HCT116 (cell line): ENCODE results near the gene GIMD1. TPM values are rescaled to one million over a fixed set of nuclear protein-coding genes. Genes with fewer than 3 reads are reported as not detected.
A peak's percentile ranks its signal among the peaks of the same experiment; 100 is the strongest.

ENCODE experiments used
- ATAC-seq: fragments of 200-7000 bp; cut with Tn5 transposase; 2 replicates; pipeline ENCODE4 v1.9.1; 2020; ENCODE audit warnings: mild to moderate bottlenecking, moderate library complexity
- BruUV-seq: library from RNA; stranded (reverse); fragments of 400-500 nt; replicated peaks from 2 replicates; lab custom pipeline; 2021; lab: Mats Ljungman, UMichigan
- CTCF ChIA-PET: fragments of 300-600 bp; sonication (Branson Sonifier 250); formaldehyde crosslinking; loops from one replicate; lab custom pipeline; 2021; ENCODE audit warnings: antibody characterized with exemption; lab: Charles Lee
- POLR2A ChIA-PET: fragments of 300-600, 350-600 bp; sonication (Branson Sonifier 250); formaldehyde crosslinking; loops from one replicate; lab custom pipeline; 2021; ENCODE audit warnings: antibody characterized with exemption; lab: Charles Lee
- RAD21 ChIA-PET, 2 experiments: fragments of 300-600 bp; sonication (Branson Sonifier 250); formaldehyde crosslinking; loops; one replicate each; lab custom pipeline; 2023; ENCODE audit warnings: low total read pairs in 2 of 2; ENCODE audit not compliant: uncharacterized antibody in 2 of 2, unreplicated experiment in 2 of 2, low non-redundant PET in 1 of 2; lab: Charles Lee
- DNase-seq: peaks from one replicate; pipeline ENCODE4 v3.0.0-alpha.2; 2010; ENCODE audit warnings: low read depth, low spot score
- H2AFZ ChIP-seq: fragments of 200-600 bp; shearing (Covaris generic), sonication (generic); 2 replicates; pipeline ENCODE4 v1.6.1; 2017; ENCODE audit warnings: low read depth, mixed run types, mixed read lengths, antibody characterized with exemption, low read length; ENCODE audit not compliant: poor library complexity, severe bottlenecking
- H3K27ac ChIP-seq: 2 replicates; pipeline ENCODE4 v1.5.1; 2012; ENCODE audit warnings: low read depth, low read length
- H3K27me3 ChIP-seq: fragments of 200-600 bp; sonication (generic); 2 replicates; pipeline ENCODE4 v1.6.1; 2016; ENCODE audit warnings: mixed run types, low read length, mixed read lengths; ENCODE audit not compliant: insufficient read depth
- H3K36me3 ChIP-seq, 2 experiments: fragments of 200-500 bp in 1 of 2; fragments of 200-600 bp in 1 of 2; sonication (Bioruptor generic) in 1 of 2; sonication (generic) in 1 of 2; 2 replicates each; pipeline versions ENCODE4 v1.5.1 to v1.6.1; 2014 to 2016; ENCODE audit warnings: low read length in 2 of 2, inconsistent platforms in 1 of 2, mixed read lengths in 1 of 2, mixed run types in 1 of 2; ENCODE audit not compliant: insufficient read depth in 2 of 2, control insufficient read depth in 1 of 2
- H3K4me1 ChIP-seq, 2 experiments: fragments of 200-600 bp in 1 of 2; sonication (generic) in 1 of 2; 2 replicates each; pipeline versions ENCODE4 v1.5.1 to v1.6.1; 2012 to 2017; ENCODE audit warnings: low read length in 2 of 2, inconsistent platforms in 1 of 2, mild to moderate bottlenecking in 1 of 2, mixed read lengths in 1 of 2, mixed run types in 1 of 2, moderate library complexity in 1 of 2; ENCODE audit not compliant: insufficient read depth in 2 of 2, control insufficient read depth in 1 of 2
- H3K4me2 ChIP-seq: fragments of 200-600 bp; sonication (generic); 2 replicates; pipeline ENCODE4 v1.6.1; 2017; ENCODE audit warnings: mixed run types, low read length, mixed read lengths
- H3K4me3 ChIP-seq, 2 experiments: fragments of 200-600 bp in 1 of 2; sonication (generic) in 1 of 2; replicated peaks in 1 of 2; 2 replicates each; pipeline ENCODE4 v1.5.1; 2011 to 2016; ENCODE audit warnings: low read length in 2 of 2, control low read depth in 1 of 2, low read depth in 1 of 2, mild to moderate bottlenecking in 1 of 2, mixed read lengths in 1 of 2, mixed run types in 1 of 2
- H3K79me2 ChIP-seq: fragments of 200-600 bp; sonication (generic); 2 replicates; pipeline ENCODE4 v1.6.1; 2017; ENCODE audit warnings: mild to moderate bottlenecking, mixed run types, low read length, moderate library complexity, mixed read lengths; ENCODE audit not compliant: insufficient read depth
- H3K9ac ChIP-seq: fragments of 200-600 bp; sonication (generic); 2 replicates; pipeline ENCODE4 v1.6.1; 2016; ENCODE audit warnings: low read length, mixed read lengths
- H3K9me2 ChIP-seq: fragments of 200-600 bp; sonication (generic), shearing (Covaris generic); 2 replicates; pipeline ENCODE4 v1.6.1; 2017; ENCODE audit warnings: mixed run types, mild to moderate bottlenecking, moderate library complexity; ENCODE audit not compliant: insufficient read depth
- H3K9me3 ChIP-seq, 2 experiments: fragments of 200-500 bp in 1 of 2; fragments of 200-600 bp in 1 of 2; sonication (Bioruptor generic) in 1 of 2; sonication (generic) in 1 of 2; 2 replicates each; pipeline ENCODE4 v1.6.1; 2014 to 2017; ENCODE audit warnings: low read length in 2 of 2, mixed read lengths in 2 of 2, inconsistent platforms in 1 of 2, low read depth in 1 of 2, mild to moderate bottlenecking in 1 of 2, mixed run types in 1 of 2, moderate library complexity in 1 of 2; ENCODE audit not compliant: control insufficient read depth in 1 of 2, insufficient read depth in 1 of 2
- H4K20me1 ChIP-seq: fragments of 200-600 bp; sonication (generic), shearing (Covaris generic); 2 replicates; pipeline ENCODE4 v1.6.1; 2017; ENCODE audit warnings: mixed run types, mild to moderate bottlenecking, moderate library complexity; ENCODE audit not compliant: insufficient read depth
- ATF3 ChIP-seq: IDR thresholded peaks from 2 replicates; pipeline ENCODE4 v1.6.1; 2012
- CEBPB ChIP-seq: IDR thresholded peaks from 2 replicates; pipeline ENCODE4 v1.6.1; 2012; ENCODE audit warnings: low read depth
- EGR1 ChIP-seq: IDR thresholded peaks from 2 replicates; pipeline ENCODE4 v1.6.1; 2012; ENCODE audit warnings: low read depth
- EZH2 ChIP-seq: fragments of 200-600 bp; sonication (generic); IDR thresholded peaks from 2 replicates; pipeline ENCODE4 v1.6.1; 2017; ENCODE audit warnings: antibody characterized with exemption, mixed run types
- FOSL1 ChIP-seq: IDR thresholded peaks from 2 replicates; pipeline ENCODE4 v1.6.1; 2012; ENCODE audit warnings: low read depth
- JUND ChIP-seq: IDR thresholded peaks from 2 replicates; pipeline ENCODE4 v1.6.1; 2012
- MAX ChIP-seq: IDR thresholded peaks from 2 replicates; pipeline ENCODE4 v1.6.1; 2012
- POLR2A ChIP-seq: IDR thresholded peaks from 2 replicates; pipeline ENCODE4 v1.7.0; 2011; ENCODE audit warnings: borderline replicate concordance; ENCODE audit not compliant: insufficient read depth, insufficient read length; ENCODE audit errors: extremely low read depth
- POLR2AphosphoS5 ChIP-seq: IDR thresholded peaks from 2 replicates; pipeline ENCODE4 v1.6.1; 2011; ENCODE audit warnings: mild to moderate bottlenecking, low read depth, low read length, moderate library complexity
- RAD21 ChIP-seq: IDR thresholded peaks from 2 replicates; pipeline ENCODE4 v1.6.1; 2012; ENCODE audit warnings: low read depth, mild to moderate bottlenecking
- SIN3A ChIP-seq: IDR thresholded peaks from 2 replicates; pipeline ENCODE4 v1.6.1; 2012; ENCODE audit warnings: low read depth
- SRF ChIP-seq: IDR thresholded peaks from 2 replicates; pipeline ENCODE4 v1.6.1; 2012; ENCODE audit warnings: low read depth
- TCF7L2 ChIP-seq: IDR thresholded peaks from 2 replicates; pipeline ENCODE4 v1.7.0; 2011; ENCODE audit warnings: borderline replicate concordance, inconsistent platforms; ENCODE audit not compliant: insufficient read depth, insufficient read length; ENCODE audit errors: extremely low read depth
- YY1 ChIP-seq: IDR thresholded peaks from 2 replicates; pipeline ENCODE4 v1.6.1; 2011; ENCODE audit warnings: low read length, low read depth, moderate library complexity, mild to moderate bottlenecking; ENCODE audit not compliant: insufficient replicate concordance; ENCODE audit errors: extremely low read depth
- ZFX ChIP-seq: fragments of 450-650 bp; IDR thresholded peaks from 2 replicates; pipeline ENCODE4 v1.6.1; 2017
- intact Hi-C: fragments of 100-400 bp; cut with micrococcal nuclease; formaldehyde crosslinking; loops from 2 replicates; pipeline ENCODE4 v1.10.0; 2022
- total RNA-seq: library from RNA; stranded (reverse); gene quantifications from one replicate; pipeline ENCODE4 v1.2.1, GENCODE V29; 2021; ENCODE audit not compliant: unreplicated experiment
- TF ChIP-seq, protein P1 (sequence below): IDR thresholded peaks from 2 replicates; pipeline ENCODE4 v1.6.1; 2011; ENCODE audit warnings: mild to moderate bottlenecking, low read length, moderate library complexity; ENCODE audit not compliant: insufficient replicate concordance; ENCODE audit errors: extremely low read depth
- TF ChIP-seq, protein P2 (sequence below), 3 experiments: fragments of 200-600 bp in 1 of 3; sonication (generic) in 1 of 3; IDR thresholded peaks in 2 of 3; conservative IDR thresholded peaks in 1 of 3; 2 replicates each; pipeline ENCODE4 v1.5.1; 2012 to 2017; ENCODE audit warnings: low read depth in 2 of 3, low read length in 2 of 3, antibody characterized with exemption in 1 of 3, borderline replicate concordance in 1 of 3, control low read depth in 1 of 3, mild to moderate bottlenecking in 1 of 3, mixed read lengths in 1 of 3, mixed run types in 1 of 3, moderate library complexity in 1 of 3; ENCODE audit not compliant: insufficient read depth in 1 of 3
- TF ChIP-seq, protein P3 (sequence below): IDR thresholded peaks from 2 replicates; pipeline ENCODE4 v1.6.1; 2012; ENCODE audit warnings: low read depth

The GIMD1 gene
- total RNA-seq, 1 experiment from 2014 or later = not detected

GRCh38 chr4:106315968-106316772 is 52.4 kb downstream of the GIMD1 start, which contains the start of the genes AIMP1 and TBCK:
TSS of gene AIMP1 (plus strand) at chr4:106316550. CDS start at chr4:106325010, 8,460 bp downstream.
TSS of gene TBCK (minus strand) at chr4:106316209. CDS start at chr4:106308960, 7,249 bp downstream.
- intact Hi-C loops = no loop called here
- ATAC-seq (peak; percentile 89), DNase-seq (peak; percentile 88)
- Histone ChIP-seq H3K9me2 (no peaks in the 10 kb centered on the region), H3K36me3 (no peaks in the 10 kb centered on the region), H3K4me3 (peak within 1 kb of the TSS; percentile 84 to 88), H4K20me1 (no peaks in the 10 kb centered on the region), H3K9me3 (no peaks in the 10 kb centered on the region), H3K4me2 (peak within 1 kb of the TSS; percentile 73), H2AFZ (no peak within 1 kb of the TSS), H3K27ac (peak within 1 kb of the TSS; percentile 74), H3K27me3 (no peaks in the 10 kb centered on the region), H3K4me1 (peaks cover 5 to 13% of the 10 kb centered on the region in 2 experiments; a peak in 3 of 4 replicates), H3K9ac (peak within 1 kb of the TSS; percentile 87), H3K79me2 (peaks cover 85% of the 10 kb centered on the region)
- RAD21 ChIA-PET = interaction anchor here in 1 of 2 experiments (0.7 kb wide), 2 partner anchors 15 to 47 kb away, joined by 3 to 4 read pairs; no protein-coding TSS in a partner anchor
- BruUV-seq = no TSS peak
- CTCF ChIA-PET = interaction anchor here (0.9 to 1.0 kb wide), 2 partner anchors 12 to 21 kb away, joined by 3 to 8 read pairs; no protein-coding TSS in a partner anchor
- POLR2A ChIA-PET = interaction anchor here (1.2 to 1.3 kb wide), 2 partner anchors 12 to 49 kb away, joined by 3 to 5 read pairs; no protein-coding TSS in a partner anchor
- peak; percentile 81 for TF ChIP-seq POLR2AphosphoS5
- TF ChIP-seq MAX = peak; percentile 84
- TF ChIP-seq SRF = peak; percentile 93
- no peak for TF ChIP-seq EGR1
- TF ChIP-seq ATF3 = no peak
- no peak for TF ChIP-seq TCF7L2
- TF ChIP-seq, protein P1, sequence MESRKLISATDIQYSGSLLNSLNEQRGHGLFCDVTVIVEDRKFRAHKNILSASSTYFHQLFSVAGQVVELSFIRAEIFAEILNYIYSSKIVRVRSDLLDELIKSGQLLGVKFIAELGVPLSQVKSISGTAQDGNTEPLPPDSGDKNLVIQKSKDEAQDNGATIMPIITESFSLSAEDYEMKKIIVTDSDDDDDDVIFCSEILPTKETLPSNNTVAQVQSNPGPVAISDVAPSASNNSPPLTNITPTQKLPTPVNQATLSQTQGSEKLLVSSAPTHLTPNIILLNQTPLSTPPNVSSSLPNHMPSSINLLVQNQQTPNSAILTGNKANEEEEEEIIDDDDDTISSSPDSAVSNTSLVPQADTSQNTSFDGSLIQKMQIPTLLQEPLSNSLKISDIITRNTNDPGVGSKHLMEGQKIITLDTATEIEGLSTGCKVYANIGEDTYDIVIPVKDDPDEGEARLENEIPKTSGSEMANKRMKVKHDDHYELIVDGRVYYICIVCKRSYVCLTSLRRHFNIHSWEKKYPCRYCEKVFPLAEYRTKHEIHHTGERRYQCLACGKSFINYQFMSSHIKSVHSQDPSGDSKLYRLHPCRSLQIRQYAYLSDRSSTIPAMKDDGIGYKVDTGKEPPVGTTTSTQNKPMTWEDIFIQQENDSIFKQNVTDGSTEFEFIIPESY = no peak
- peak; percentile 71 for TF ChIP-seq POLR2A
- TF ChIP-seq CEBPB = no peak
- TF ChIP-seq, protein P2, sequence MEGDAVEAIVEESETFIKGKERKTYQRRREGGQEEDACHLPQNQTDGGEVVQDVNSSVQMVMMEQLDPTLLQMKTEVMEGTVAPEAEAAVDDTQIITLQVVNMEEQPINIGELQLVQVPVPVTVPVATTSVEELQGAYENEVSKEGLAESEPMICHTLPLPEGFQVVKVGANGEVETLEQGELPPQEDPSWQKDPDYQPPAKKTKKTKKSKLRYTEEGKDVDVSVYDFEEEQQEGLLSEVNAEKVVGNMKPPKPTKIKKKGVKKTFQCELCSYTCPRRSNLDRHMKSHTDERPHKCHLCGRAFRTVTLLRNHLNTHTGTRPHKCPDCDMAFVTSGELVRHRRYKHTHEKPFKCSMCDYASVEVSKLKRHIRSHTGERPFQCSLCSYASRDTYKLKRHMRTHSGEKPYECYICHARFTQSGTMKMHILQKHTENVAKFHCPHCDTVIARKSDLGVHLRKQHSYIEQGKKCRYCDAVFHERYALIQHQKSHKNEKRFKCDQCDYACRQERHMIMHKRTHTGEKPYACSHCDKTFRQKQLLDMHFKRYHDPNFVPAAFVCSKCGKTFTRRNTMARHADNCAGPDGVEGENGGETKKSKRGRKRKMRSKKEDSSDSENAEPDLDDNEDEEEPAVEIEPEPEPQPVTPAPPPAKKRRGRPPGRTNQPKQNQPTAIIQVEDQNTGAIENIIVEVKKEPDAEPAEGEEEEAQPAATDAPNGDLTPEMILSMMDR (IDR thresholded peaks at IDR 0.05 in 2 of 3, conservative IDR thresholded peaks at IDR 0.05 in 1 of 3; ENCODE audit: borderline replicate concordance in 1 of 3, insufficient read depth in 1 of 3, low read depth in 2 of 3, low read length in 2 of 3) = no peak
- TF ChIP-seq YY1 = peak; percentile 72
- no peak for TF ChIP-seq JUND
- no peak; the same call in 1 of the 2 replicates for TF ChIP-seq RAD21
- no peak for TF ChIP-seq FOSL1
- TF ChIP-seq SIN3A = peak; percentile 41; the same call in 1 of the 2 replicates
- TF ChIP-seq ZFX = peak; percentile 74
- TF ChIP-seq, protein P3, sequence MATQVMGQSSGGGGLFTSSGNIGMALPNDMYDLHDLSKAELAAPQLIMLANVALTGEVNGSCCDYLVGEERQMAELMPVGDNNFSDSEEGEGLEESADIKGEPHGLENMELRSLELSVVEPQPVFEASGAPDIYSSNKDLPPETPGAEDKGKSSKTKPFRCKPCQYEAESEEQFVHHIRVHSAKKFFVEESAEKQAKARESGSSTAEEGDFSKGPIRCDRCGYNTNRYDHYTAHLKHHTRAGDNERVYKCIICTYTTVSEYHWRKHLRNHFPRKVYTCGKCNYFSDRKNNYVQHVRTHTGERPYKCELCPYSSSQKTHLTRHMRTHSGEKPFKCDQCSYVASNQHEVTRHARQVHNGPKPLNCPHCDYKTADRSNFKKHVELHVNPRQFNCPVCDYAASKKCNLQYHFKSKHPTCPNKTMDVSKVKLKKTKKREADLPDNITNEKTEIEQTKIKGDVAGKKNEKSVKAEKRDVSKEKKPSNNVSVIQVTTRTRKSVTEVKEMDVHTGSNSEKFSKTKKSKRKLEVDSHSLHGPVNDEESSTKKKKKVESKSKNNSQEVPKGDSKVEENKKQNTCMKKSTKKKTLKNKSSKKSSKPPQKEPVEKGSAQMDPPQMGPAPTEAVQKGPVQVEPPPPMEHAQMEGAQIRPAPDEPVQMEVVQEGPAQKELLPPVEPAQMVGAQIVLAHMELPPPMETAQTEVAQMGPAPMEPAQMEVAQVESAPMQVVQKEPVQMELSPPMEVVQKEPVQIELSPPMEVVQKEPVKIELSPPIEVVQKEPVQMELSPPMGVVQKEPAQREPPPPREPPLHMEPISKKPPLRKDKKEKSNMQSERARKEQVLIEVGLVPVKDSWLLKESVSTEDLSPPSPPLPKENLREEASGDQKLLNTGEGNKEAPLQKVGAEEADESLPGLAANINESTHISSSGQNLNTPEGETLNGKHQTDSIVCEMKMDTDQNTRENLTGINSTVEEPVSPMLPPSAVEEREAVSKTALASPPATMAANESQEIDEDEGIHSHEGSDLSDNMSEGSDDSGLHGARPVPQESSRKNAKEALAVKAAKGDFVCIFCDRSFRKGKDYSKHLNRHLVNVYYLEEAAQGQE = no peak
- no peak for TF ChIP-seq EZH2
